ENCODE results near the gene WWOX. TPM values are rescaled to one million over a fixed set of nuclear protein-coding genes. Genes with fewer than 3 reads are reported as not detected.

Gene WWOX
- total and polyA plus RNA-seq, 2 of the 4 experiments (the other 2 are of a cell fraction): 2.7 to 5.4 TPM

- no peak overlapping the region for H2BK5ac ChIP-seq (ENCODE audit: low read depth, low read length, poor library complexity, severe bottlenecking)
- no peak overlapping the region for H3K4me2 ChIP-seq (ENCODE audit: low read depth, low read length)
- ChIA-PET CTCF (no interaction called here), POLR2A (ENCODE audit: unreplicated experiment) (no interaction called here)
- no peak overlapping the region for H3K27ac ChIP-seq (ENCODE audit: insufficient read depth, low read length)
- dilution Hi-C loops (cut with HindIII; ENCODE audit: low sequenced_read_pairs, unreplicated experiment): no loop called here
- H3K9ac ChIP-seq (ENCODE audit: low read depth, low read length): no peak overlapping the region
- in situ Hi-C loops (cut with MboI; ENCODE audit: low sequenced_read_pairs): no loop called here
- H3K27me3 ChIP-seq (ENCODE audit: control insufficient read depth, insufficient read depth, low read length): no peaks in the 10 kb centered on the region
- no peak for ATAC-seq (ENCODE audit: low read depth)
- no peak overlapping the region for H2AK9ac ChIP-seq (replicated peaks; ENCODE audit: low read depth, low read length, poor library complexity)
- no peak overlapping the region for H3K56ac ChIP-seq (ENCODE audit: extremely low read depth, insufficient read depth, low read length)
- H3K9me3 ChIP-seq (ENCODE audit: control insufficient read depth, insufficient read depth, low read length): peaks cover 39% of the 10 kb centered on the region
- H2BK120ac ChIP-seq (ENCODE audit: low read depth, low read length): no peak overlapping the region
- no peak overlapping the region for H4K8ac ChIP-seq (ENCODE audit: low read depth in 2 of 2, low read length in 2 of 2)
- H3K4me3 ChIP-seq (ENCODE audit: insufficient read depth, low read depth, low read length): no peak overlapping the region
- H3K4me1 ChIP-seq (ENCODE audit: control insufficient read depth, insufficient read depth, low read length): no peaks in the 10 kb centered on the region
- no peak overlapping the region for H2BK15ac ChIP-seq (ENCODE audit: low read depth, low read length)
- H2BK20ac ChIP-seq (ENCODE audit: low read depth, low read length): no peak overlapping the region
- TF ChIP-seq BHLHE40 (IDR thresholded peaks at IDR 0.05; ENCODE audit: low read depth, low read length) (no peak), MAZ (IDR thresholded peaks at IDR 0.05; ENCODE audit: borderline replicate concordance, low read depth, low read length) (no peak), RCOR1 (IDR thresholded peaks at IDR 0.05; ENCODE audit: insufficient replicate concordance, low read length) (no peak), CTCF (conservative IDR thresholded peaks at IDR 0.05; ENCODE audit: low read depth, low read length) (no peak), MAFK (IDR thresholded peaks at IDR 0.05; ENCODE audit: low read depth, low read length) (no peak), ELK1 (IDR thresholded peaks at IDR 0.05; ENCODE audit: borderline replicate concordance, low read depth, low read length) (no peak), MXI1 (IDR thresholded peaks at IDR 0.05; ENCODE audit: borderline replicate concordance, low read depth, low read length) (no peak), POLR2A (IDR thresholded peaks at IDR 0.05; ENCODE audit: low read depth, low read length) (no peak)
- H4K91ac ChIP-seq (ENCODE audit: insufficient read depth, low read depth, low read length): no peak overlapping the region
- H3K18ac ChIP-seq (ENCODE audit: low read depth, low read length): no peak overlapping the region
- no peak overlapping the region for H2AFZ ChIP-seq (replicated peaks; ENCODE audit: low read length, poor library complexity)
- no peak overlapping the region for H4K5ac ChIP-seq (ENCODE audit: low read depth, low read length)
- H3K36me3 ChIP-seq (ENCODE audit: control insufficient read depth, insufficient read depth, low read length): no peaks in the 10 kb centered on the region
- H2AK5ac ChIP-seq (ENCODE audit: low read depth, low read length): no peak overlapping the region
- BruUV-seq (replicated peaks): no TSS peak
- no peak for DNase-seq
- intact Hi-C loops (cut with micrococcal nuclease): no loop called here
- H3K14ac ChIP-seq (replicated peaks; ENCODE audit: low read depth, low read length): no peak overlapping the region
- WGBS, 2 experiments (ENCODE audit: extremely low coverage in 2 of 2, insufficient read length in 1 of 2): 37% methylated on average over 3 of the region's 4 CpGs; no CpG with 5 or more reads in 1 of the 2 experiments
- H3K9me1 ChIP-seq (ENCODE audit: insufficient read depth, low read length): no peaks in the 10 kb centered on the region
- no peaks in the 10 kb centered on the region for H4K20me1 ChIP-seq (ENCODE audit: insufficient read depth, low read length)
- H3K79me1 ChIP-seq (ENCODE audit: low read depth in 1 of 2, low read length in 2 of 2): no peaks in the 10 kb centered on the region
- H3K4ac ChIP-seq (ENCODE audit: low read depth, low read length): no peak overlapping the region
- no peak overlapping the region for H3K23ac ChIP-seq (ENCODE audit: low read depth, low read length)
These were observed 937.1 kb downstream of the WWOX start for GRCh38 chr16:79036541-79036940.
